KG1 (cell line): ENCODE measurements around the gene PRDM16.

Experiments
- DNase-seq: peaks from one replicate; lab custom pipeline; 2025; lab: John Stamatoyannopoulos, UW

Gene PRDM16

DNA sequence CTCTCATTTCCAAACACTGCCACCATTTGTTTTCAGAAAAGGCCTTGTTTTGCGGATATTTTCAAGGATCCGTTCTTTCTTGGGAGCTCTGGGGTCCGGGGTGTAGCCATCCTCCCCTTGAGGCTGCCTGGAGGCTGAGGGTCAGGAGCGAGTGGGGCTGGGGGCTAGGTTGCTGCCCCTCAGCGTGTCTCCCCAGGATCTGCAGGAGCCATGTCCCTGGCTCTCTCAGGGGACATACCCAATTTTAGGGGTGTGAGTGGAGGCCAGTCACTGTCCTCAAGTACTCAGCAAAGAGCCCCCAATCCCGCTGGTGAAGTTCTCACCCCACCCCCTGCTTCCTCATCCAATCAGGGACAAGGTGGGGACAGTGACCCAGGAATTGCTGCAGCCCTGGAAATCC, 15.0 kb upstream of the PRDM16 start:
- no peak for DNase-seq

DNA sequence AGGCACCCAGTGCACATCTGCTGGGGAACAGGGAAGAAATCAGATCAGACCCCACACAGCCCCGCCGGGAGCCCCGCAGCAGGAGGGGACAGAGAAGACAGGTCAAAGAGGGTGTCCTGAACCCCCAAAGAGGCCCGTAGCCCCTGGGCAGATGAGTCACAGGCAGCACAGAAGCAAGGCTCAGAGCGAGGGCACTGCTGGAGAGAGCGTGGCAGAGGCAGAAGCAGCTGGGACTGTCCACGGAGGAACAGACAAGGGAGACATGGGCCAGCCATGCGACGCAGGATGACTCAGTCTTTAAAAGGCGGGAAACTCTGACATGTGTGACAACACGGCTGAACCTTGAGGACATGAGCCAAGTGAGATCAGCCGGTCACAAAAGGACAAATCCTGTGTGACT, 14.5 kb upstream of the PRDM16 start:
- no peak for DNase-seq

DNA sequence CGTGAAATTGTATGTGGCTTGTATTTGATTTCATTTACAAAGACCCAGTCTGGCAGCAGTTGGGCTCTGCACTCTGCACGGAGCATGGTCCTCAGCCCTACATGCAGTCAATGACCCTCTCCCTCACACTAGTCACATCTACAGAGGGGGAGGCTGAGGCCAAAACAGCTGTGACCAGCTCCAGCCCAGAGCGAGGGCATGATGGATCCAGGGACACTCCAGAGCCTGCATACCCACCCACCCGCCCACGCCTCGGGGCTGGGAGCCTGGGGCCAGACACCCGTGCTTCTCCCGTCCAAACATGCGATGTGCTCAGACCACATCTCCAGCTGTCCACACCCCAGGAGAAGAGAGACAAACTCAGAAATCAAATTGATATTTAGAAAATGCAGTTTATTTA, 14.0 kb upstream of the PRDM16 start:
- no peak for DNase-seq

DNA sequence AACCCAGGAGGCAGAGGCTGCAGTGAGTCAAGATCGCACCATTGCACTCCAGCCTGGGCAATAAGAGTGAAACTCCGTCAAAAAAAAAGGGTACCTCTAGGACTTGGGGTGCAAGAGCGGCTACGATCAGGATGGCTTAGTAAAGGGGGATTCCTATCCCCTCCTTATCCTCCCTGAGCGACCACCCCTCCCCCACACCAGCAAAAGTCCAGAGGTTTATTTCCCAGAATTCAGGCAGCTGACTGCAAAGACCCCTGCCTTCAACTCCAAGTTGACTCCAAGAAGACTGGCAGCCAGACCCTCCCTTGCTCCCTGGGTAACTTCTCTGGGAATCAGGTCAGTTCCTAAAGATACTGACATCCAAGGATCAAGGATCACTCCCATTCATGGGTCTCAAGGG, 12.4 kb upstream of the PRDM16 start:
- no peak for DNase-seq

DNA sequence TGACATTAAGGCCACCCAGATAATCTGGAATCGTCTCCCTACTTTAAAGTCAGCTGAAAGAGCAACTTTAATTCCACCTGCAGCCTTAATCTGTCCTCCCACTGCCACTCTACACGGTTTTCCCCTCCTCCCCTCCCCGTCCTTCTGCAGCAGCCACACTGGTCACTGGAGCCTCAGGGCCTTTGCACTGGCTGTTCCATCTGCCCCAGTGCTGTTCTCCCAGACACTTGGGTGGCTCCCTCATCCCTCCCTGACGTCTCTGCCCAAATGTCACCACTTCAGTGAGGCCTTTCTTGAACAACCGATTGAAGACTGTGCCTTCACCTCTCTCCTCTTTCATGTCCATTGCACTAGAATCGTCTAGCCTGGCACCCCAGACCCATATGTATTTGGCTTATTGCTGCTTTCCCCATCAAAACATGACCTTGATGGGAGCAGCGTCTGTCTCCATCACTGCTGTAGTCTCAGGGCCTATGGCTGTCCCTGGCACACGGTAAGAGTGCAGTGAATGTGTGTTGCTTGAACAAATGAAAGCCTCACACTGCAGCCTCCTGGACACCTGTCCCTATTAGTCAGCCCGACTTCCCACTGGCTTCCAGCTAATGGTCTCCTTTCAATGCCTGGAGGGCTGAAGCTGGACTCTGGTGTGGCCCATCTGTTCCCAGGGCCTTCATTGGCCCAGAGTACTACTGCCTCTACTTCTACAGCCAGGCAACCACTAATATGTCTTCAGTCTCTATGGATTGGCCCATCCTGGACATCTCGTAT, 10.6 kb upstream of the PRDM16 start:
- DNase-seq: no peak

DNA sequence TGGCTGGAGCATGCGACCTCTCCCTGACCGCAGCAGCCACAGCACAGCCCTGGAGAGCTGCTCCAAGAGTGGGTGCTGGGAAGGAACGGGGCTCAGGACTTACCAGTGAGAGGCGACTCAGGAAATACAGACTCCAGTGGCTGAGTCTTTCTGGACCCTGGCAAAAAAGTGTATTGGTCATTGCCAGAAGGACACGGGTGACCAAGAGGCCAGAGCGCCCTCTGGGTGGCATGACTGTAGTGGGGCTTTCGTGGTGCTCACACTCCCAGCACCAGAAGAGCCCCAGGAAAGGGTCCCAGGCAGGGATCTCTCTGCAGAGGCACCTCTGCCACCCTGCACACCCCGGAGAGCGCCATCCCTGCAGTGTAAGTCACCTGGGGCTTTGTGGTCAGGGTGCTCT, 8.9 kb upstream of the PRDM16 start:
- no peak for DNase-seq

DNA sequence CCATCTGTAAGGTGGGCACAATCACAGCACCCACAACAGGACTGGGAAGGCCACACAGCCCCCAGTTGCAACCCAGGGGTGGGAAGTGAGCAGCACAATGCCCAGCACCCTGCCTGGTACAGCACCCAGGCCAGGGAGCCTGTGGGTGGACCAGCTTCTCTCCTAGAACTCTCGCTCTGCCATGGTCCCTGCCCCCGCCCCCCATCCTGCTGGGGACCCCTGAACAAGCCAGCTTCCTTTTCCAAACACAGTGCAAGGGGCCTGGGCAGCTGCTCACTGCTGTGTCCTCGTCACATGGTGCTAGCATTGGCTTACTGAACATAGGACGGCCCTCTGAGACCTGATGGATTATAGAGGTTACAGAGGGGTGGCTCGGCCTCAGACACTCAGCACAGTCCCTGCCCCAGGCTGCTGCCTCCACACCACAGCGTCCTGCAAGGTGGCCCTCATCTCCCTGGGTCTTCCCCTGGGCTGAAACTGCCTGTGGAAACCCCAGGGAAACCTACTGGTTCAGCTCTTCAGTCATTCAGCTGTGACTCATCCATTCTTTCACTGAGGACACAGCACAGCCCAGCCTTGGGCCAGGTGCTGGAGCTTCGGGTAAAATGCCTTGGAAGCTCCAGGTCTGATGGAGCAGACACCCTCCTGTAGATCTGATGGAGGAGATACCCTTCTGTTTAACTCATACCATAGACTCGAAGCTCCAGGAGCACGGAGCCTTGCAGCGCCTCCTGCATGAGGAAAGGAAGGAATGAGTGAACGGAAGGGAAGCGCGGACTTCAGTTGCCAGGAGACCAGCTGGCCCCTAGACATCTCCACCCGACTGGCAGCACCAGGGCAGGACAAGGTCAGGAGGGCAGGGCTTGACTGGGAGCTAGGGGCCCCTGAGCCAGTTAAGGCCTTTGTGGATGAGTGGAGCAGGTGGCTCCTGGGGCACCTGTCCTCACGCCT, 8.1 kb upstream of the PRDM16 start:
- DNase-seq: no peak

DNA sequence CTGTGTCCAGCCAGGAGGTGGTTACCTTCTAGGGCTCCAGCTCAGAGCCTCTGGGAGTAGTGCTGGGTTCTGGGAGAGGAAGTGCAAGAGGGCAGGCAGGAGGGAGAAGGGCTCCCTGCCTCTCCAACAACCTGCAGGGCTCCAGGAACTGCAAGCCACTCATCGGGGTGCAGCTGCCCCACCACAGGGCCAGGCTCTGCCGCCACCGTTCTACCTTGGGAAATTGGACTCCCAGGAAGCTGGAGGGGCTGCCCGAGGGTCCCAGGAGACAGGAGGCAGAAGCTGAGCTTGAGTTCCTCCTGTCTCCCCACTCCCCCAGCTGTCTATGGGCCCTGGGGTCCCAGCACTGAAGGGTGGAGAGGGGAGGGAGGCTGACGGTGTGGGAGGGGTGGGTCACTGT, 7.4 kb upstream of the PRDM16 start:
- no peak for DNase-seq

DNA sequence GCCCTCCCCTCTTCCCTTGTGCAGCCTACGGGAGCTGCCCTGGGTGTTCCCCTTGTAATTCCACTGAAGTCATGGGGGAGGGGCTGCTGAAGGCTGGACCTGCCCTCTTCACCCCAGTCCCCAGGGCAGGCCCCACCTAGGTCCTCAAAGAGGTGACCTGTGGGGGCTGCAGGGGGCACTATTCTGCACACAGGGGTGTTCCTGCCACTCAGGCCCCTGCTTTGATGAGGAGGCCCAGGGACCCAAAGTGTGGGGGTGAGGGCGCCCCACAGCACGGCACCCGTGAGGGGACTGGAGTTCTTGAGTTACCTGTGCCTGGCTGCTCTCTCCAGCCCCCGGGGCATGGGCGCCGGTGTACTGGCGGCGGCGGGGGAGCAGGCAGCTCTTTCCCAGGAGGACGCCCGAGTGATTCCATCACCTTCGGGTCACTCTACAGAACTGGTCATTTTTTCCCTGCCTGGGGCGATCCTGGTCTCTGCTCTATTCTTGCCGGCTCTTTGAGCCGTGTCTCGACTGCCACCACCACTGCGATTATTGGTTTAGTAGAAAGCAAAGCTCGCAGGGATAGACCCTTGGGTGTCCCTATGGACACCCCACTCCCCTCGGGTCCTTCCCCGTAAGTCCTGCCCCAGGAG, 6.9 kb upstream of the PRDM16 start:
- DNase-seq: no peak

DNA sequence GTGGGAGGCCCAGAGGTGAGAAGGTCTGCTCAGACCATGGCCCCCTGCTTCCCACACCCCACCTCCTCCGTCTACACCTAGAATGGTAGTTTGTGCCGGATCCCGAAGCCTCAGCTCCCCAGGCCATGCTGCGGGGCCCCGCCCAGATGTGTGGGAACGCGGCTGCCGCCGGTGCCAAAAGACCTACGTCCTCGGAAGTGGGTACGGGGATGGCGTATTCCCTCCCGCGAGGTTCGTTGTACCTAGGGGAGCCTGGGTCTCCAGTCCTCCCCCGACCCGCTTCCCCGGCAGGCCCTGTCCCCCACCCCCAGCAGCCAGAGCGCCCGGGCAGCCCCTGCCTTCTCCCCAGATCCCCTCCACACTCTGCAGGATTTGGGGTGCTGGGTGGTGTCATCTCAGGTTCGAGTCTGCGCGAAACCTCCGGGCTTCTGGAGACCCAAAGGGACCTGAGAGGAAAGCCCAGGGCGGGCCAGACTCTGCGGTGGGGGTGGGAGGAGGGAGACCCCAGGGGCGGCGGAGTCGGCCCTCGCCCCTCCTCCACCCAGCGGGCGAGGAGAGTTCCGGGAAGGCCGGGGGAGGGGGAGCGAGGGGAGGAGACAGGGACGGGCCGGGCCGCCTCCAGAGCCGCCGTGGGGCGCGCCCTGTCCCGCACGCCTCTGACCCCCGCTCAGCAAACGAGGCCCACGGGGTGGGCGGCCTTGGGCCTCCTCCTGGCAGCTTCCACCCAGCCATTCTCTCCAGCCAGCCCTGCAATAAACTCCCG, 6.2 kb upstream of the PRDM16 start:
- no peak for DNase-seq

DNA sequence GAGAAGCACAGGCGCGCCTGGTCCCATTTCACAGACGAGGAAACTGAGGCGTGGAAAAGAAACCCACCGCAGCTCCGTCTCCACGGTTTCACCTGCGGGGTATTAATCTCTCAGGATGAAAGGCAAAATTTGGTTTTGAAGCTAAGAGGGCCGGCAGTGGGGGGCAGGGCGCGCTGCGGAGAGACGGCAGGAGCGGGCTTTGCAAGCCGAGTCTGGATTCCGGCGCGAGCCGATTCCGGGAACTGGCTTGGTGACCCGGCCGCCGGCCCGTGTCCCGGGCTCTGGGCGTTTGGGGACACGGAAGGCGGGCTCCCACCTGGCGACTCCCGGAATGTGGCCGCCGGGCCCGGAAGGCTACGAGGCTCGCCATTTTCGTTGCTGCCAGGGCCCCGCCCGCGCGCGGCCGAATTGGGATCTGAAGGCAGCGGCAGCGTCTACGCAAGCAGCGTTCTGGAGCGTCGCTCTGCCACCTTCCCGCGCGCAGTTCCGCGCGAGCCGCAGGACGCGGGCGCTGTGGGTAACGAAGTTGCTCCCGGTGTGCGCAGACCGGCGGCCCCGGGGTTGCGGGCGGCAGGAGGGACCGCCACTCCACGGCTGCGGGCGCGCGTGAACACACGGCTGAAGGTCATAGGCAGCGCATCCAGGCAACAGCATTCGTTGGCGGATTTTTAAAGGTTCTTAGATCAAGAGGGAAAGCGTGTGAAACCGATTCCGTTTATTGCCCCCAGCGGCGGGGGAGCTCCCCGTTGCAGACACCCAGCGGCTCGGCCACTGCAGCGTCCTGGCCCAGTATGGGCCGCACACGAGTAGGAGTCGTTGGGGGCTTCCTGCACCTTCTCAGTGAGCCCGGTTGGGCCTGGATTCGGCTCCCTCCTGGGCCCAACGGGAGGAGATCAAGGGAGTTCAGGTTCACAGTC, 5.4 kb upstream of the PRDM16 start:
- no peak for DNase-seq

DNA sequence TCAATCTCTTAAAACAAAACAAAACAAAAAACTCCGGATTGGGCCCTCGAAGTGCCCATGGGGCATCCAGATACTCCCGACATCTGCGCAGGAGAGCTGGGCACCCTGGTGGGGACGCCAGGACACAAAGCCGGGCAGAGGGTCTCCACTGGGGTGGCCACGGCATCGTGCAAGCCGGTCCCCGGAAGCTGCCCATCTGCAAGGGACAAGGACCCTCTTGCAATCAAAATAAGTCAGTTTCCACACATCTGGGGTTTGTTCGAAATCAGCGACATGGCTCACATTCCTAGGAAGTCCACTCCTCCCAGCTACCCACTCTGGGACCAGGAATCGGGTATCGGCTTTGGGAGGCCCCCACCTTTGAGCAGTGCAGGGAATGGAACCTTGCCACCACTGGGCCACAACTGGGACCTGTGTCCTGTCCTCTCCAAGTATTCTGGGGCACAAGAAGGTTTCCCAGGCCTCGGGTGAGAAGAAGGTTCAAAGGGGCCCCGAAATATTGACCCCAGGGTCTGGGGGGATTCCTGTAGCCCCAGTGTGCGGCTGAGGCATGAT, 4.6 kb upstream of the PRDM16 start:
- DNase-seq: no peak

DNA sequence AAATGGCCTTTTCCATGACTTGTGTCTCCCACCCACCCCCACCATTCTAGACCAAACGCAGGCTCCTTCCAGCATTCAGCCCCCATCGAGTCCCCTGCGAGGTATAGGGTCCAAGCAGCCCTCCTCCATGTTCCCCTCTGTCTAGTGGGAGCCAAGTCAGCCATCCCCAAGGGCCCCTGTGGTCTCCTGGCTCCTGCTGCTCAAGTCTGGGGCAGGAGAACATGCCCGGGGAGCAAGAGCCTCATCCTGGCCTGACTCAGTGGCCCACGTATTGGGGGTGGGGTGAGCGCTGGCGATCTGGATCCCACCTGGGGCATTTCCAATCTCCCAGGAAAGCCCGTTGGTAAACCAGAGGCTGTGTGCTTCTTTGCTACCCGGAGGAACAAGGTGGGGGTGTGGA, 4.1 kb upstream of the PRDM16 start:
- DNase-seq: no peak

DNA sequence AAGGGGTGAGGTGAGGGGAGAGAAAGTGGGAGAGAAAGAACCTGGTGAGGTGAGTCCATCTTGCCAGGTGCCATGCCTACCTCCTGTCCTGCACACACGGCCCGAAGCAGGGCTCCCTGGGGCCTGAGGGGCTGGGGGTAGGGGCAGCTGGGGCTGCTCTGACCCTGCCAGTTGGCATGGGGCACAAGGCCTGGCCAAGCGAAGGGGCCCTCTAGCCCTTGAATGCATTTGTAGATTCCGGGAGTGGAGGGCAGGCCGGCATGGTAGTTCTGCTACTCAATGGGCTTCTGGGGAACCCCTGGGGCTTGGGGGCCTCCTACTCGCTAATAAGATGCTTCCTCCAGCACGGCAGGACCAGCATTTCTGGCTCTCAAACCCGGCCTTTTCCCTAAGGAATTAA, 3.6 kb upstream of the PRDM16 start:
- DNase-seq: no peak

DNA sequence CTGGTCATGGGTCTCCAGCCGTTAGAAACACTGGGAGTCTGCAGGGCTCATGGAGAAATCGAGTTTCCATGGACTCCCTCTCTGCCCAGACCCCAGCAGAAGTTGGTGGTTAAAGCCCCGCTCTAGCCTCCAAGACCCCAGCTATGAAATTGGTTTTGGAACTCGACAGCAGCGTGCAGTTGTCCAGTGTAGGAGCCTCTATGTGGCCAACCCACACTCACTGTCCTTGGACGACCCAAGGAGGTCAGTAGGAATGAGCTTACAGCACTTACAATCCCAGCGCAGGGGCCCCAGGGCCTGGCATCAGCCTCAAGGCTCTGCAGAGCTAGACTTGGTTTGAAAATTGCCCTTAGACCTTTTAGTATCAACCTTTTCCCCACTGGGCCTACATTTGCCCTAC, 3.2 kb upstream of the PRDM16 start:
- DNase-seq: no peak

DNA sequence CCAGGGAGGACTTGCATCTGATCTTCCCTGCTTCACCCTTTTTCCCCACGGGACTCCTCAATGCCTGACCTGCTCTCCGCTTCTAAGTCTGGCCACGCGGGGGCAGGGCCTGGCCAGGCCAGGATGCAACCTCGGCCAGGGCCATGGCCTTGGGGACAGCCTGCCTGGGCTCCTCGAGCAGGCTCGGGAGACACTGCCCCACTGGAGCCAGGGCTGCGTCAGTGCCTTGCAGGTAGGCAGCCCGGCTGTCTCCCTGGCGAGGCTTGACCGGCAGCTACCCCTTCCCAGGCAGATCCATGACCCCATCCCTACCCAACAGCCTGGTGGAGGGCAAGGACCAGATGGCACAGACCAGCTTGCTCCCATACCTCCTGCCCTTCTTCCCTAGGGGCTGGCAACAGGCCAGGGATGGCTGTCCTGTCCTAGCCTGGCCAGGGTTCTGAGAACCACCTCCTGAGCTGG, 2.7 kb upstream of the PRDM16 start:
- no peak for DNase-seq

DNA sequence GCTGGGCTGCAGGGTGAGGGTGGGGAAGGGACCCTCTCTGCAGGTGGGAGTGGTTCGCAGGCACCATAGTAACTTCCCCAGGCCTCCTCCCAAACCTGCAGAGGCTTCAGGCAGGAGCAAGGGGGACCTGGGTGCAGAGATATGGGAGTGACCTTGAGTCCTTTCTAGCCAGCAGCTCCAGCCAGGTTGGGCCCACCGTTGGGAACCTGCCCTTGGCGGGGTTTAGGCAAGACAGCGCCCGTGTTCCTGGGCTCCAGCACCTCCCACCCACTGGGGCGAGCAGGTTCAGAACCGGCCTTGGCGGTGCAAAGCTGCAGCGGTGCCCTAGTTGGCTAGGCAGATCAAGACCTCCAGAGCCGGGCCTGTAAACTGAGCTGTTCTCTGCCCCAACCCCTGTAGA, 2.2 kb upstream of the PRDM16 start:
- no peak for DNase-seq

DNA sequence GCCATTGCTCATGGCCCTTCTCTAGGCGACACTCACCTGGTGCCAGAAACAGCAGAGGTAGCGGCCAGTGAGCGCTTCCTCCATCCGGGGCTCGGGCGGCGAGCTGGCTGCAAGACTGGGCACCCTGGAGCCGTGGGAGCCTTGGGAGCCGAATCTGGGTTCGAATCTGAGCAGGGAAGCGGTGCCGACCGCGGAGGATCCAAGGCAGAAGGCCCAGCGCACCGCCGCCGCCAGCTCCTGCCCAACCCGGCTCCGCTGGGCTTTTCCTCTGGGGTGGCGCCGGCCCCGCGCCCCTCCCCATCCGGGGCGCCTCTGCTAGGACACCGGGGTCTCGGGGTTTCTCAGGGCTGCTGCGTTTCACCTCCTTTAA, 1.7 kb upstream of the PRDM16 start:
- DNase-seq: no peak

DNA sequence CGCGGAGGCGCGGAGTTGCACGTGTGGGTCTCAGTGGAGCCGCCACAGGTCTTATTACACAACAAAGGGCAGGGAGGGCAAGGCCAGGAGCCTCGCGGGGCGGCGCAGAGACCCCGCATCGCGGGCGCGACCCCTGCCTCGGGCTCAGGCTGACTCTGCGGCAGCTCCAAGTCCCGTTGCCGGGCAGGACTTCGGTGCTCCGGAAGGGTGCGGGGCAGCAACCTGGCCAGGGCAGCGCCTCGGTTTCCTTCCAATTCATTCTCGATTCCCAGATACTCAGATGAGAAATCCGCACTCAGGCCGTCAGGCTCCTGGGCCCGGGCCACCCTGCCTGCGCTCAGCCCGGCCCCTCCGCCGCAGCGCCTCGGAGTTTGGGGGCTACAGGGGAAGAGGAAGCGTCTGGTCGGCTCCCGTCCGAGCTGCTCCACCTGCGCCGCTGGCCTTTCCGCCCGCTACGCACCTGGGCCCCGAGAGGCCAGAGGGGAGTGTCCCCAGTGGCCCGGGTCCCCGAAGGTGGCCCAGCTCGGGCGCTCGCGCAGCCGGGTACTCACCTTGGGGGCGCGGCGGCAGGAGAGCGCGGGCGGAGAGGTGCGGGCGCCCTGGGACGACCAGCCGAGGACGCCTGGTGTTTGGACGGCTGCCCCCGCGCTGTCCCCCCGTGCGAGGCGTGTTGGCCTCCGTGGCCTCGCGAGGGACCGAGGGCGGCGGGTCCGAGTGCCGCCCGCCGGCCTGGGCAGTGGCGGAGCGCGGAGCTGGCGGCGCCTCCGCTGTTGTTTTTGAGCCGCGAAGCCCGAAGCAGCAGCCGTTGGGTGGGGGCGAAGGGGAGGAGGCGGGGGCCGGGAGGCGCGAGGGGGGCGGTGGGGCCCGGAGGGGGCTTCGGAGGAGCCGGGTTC, 1.1 kb upstream of the PRDM16 start:
- no peak for DNase-seq
